H1 (cell line): ENCODE measurements around the gene GKN2. TPM values are rescaled to one million over a fixed set of nuclear protein-coding genes. Genes with fewer than 3 reads are reported as not detected.

Experiments
- RNF2 ChIP-seq: fragments of 200-900, 300-1000 bp; sonication (generic); IDR thresholded peaks from 2 replicates; pipeline ENCODE4 v1.7.1; 2016; ENCODE audit warnings: borderline replicate concordance, low read depth, mild to moderate bottlenecking, antibody characterized with exemption, low read length; ENCODE audit not compliant: poor library complexity, severe bottlenecking; ENCODE audit errors: missing control alignments
- polyA plus RNA-seq, 7 experiments: library from polyadenylated mRNA; depleted of rRNA in 3 of 7; stranded (reverse) in 5 of 7; unstranded in 2 of 7; fragments of >200 nt in 5 of 7; fragments of 200-250 nt in 2 of 7; gene quantifications; 1 replicate in 5 of 7; 2 replicates in 1 of 7; 4 replicates in 1 of 7; pipeline versions ENCODE4 v1.2.1 to v1.2.3, GENCODE V29; 2011 to 2013; ENCODE audit warnings: missing spikeins in 2 of 7, mixed read lengths in 2 of 7
- total RNA-seq: library from RNA; stranded (reverse); fragmentation: NEBNext Ultra II Directional; extraction: Animal tissue kit (Norgen Biotek cat#: 25700); gene quantifications from 2 replicates; pipeline ENCODE4 v1.2.1, GENCODE V29; 2021

The GKN2 gene
- total and polyA plus RNA-seq, 2 of the 8 experiments (the other 6 are each of a cell fraction or from before 2014, with no cell fraction given), result not detected

GRCh38 chr2:68931149-68931711 is 21.5 kb downstream of the GKN2 start (continued):
- TF ChIP-seq RNF2, result no peak
